Measurements from ENCODE around the gene HEBP2. TPM values are rescaled to one million over a fixed set of nuclear protein-coding genes. Genes with fewer than 3 reads are reported as not detected.

HEBP2 gene
- total RNA-seq, 1 donor from 2014 or later, result 26.2 TPM

GRCh38 chr6:138450445-138450844 lies 46.4 kb downstream of the HEBP2 start:
- Mint-ChIP-seq H3K9me3 (no peaks in the 10 kb centered on the region), H3K27me3 (peaks cover 3% of the 10 kb centered on the region), H3K4me1 (peaks cover 12% of the 10 kb centered on the region), H3K4me3 (no peak overlapping the region), H3K27ac (no peak overlapping the region), H3K36me3 (ENCODE audit: low read depth) (no peaks in the 10 kb centered on the region)
- no peak for DNase-seq
- ChIA-PET POLR2A (no interaction called here), CTCF (interaction anchor here (1.0 kb wide), 1 partner anchor 21 kb away, joined by 4 read pairs; no protein-coding TSS in a partner anchor)
- TF ChIP-seq CTCF (IDR thresholded peaks at IDR 0.05), result no peak
- intact Hi-C loops (cut with micrococcal nuclease), result no loop called here
- peak; percentile 60 for ATAC-seq (ENCODE audit: low read depth)

- TF ChIP-seq CTCF (IDR thresholded peaks at IDR 0.05), result no peak
- H3K36me3 Mint-ChIP-seq (ENCODE audit: low read depth), result no peaks in the 10 kb centered on the region
- H3K4me1 Mint-ChIP-seq, result peaks cover 18% of the 10 kb centered on the region
- H3K27ac Mint-ChIP-seq, result no peak overlapping the region
- ATAC-seq (ENCODE audit: low read depth) (no peak), DNase-seq (no peak)
- CTCF ChIA-PET, result no interaction called here
- POLR2A ChIA-PET, result no interaction called here
- peaks cover 3% of the 10 kb centered on the region for H3K27me3 Mint-ChIP-seq
- H3K4me3 Mint-ChIP-seq, result no peak overlapping the region
- intact Hi-C loops (cut with micrococcal nuclease), result no loop called here
- no peaks in the 10 kb centered on the region for H3K9me3 Mint-ChIP-seq
Observed at GRCh38 chr6:138451043-138451442, 47.0 kb downstream of the HEBP2 start.

- TF ChIP-seq CTCF (IDR thresholded peaks at IDR 0.05), result no peak
- ATAC-seq (ENCODE audit: low read depth) (peak; percentile 57), DNase-seq (no peak)
- Mint-ChIP-seq H3K9me3 (no peaks in the 10 kb centered on the region), H3K4me3 (no peak overlapping the region), H3K4me1 (peaks cover 27% of the 10 kb centered on the region), H3K27me3 (no peaks in the 10 kb centered on the region), H3K36me3 (ENCODE audit: low read depth) (no peaks in the 10 kb centered on the region), H3K27ac (no peak overlapping the region)
- intact Hi-C loops (cut with micrococcal nuclease), result no loop called here
- ChIA-PET CTCF (interaction anchor here (0.8 to 2.0 kb wide), 4 partner anchors 14 to 135 kb away, joined by 3 to 8 read pairs (median 4); no protein-coding TSS in a partner anchor), POLR2A (interaction anchor here (0.6 to 1.6 kb wide), 3 partner anchors 45 to 396 kb away, joined by 4 to 10 read pairs (median 6); partner anchors contain the start of gene CCDC28A)
Observed at GRCh38 chr6:138454981-138455706, 51.1 kb downstream of the HEBP2 start.

GRCh38 chr6:138455746-138456400 lies 51.9 kb downstream of the HEBP2 start:
- DNase-seq, result no peak
- peaks cover 23% of the 10 kb centered on the region for H3K4me1 Mint-ChIP-seq
- H3K9me3 Mint-ChIP-seq, result no peaks in the 10 kb centered on the region
- H3K27me3 Mint-ChIP-seq, result no peaks in the 10 kb centered on the region
- TF ChIP-seq CTCF (IDR thresholded peaks at IDR 0.05), result no peak
- peak; percentile 89 for ATAC-seq (ENCODE audit: low read depth)
- peak overlapping the region; percentile 57 for H3K4me3 Mint-ChIP-seq
- H3K36me3 Mint-ChIP-seq (ENCODE audit: low read depth), result no peaks in the 10 kb centered on the region
- CTCF ChIA-PET, result interaction anchor here (0.5 to 2.0 kb wide), 5 partner anchors 14 to 340 kb away, joined by 3 to 8 read pairs (median 5); no protein-coding TSS in a partner anchor
- POLR2A ChIA-PET, result interaction anchor here (0.6 to 1.6 kb wide), 5 partner anchors 43 to 395 kb away, joined by 3 to 10 read pairs (median 5); partner anchors contain the start of genes CCDC28A and NHSL1
- peak overlapping the region; percentile 56 for H3K27ac Mint-ChIP-seq
- intact Hi-C loops (cut with micrococcal nuclease), result loop anchor here (1.0 to 2.0 kb wide), 2 partner anchors 43 to 52 kb away; partner anchors contain the start of genes HEBP2 and NHSL1

- DNase-seq (no peak), ATAC-seq (ENCODE audit: low read depth) (no peak)
- peaks cover 23% of the 10 kb centered on the region for H3K4me1 Mint-ChIP-seq
- H3K27me3 Mint-ChIP-seq, result no peaks in the 10 kb centered on the region
- H3K27ac Mint-ChIP-seq, result peak overlapping the region; percentile 56
- ChIA-PET CTCF (interaction anchor here (0.5 to 2.0 kb wide), 4 partner anchors 15 to 341 kb away, joined by 3 to 8 read pairs (median 5); no protein-coding TSS in a partner anchor), POLR2A (interaction anchor here (0.7 to 1.6 kb wide), 3 partner anchors 43 to 359 kb away, joined by 5 to 6 read pairs (median 5); partner anchors contain the start of genes CCDC28A and NHSL1)
- no peak for TF ChIP-seq CTCF (IDR thresholded peaks at IDR 0.05)
- no peaks in the 10 kb centered on the region for H3K9me3 Mint-ChIP-seq
- intact Hi-C loops (cut with micrococcal nuclease), result loop anchor here (1.0 to 2.0 kb wide), 2 partner anchors 42 to 52 kb away; partner anchors contain the start of genes HEBP2 and NHSL1
- H3K36me3 Mint-ChIP-seq (ENCODE audit: low read depth), result no peaks in the 10 kb centered on the region
- peak overlapping the region; percentile 57 for H3K4me3 Mint-ChIP-seq
Observed at GRCh38 chr6:138456401-138456790, 52.4 kb downstream of the HEBP2 start.

All from activated B cell treated with CpG ODN at 0.5 μM for 24 hours (primary cell).